H1 (cell line): ENCODE results near the gene CHRNA4. TPM values are rescaled to one million over a fixed set of nuclear protein-coding genes. Genes with fewer than 3 reads are reported as not detected.

Experiments
- CTCF ChIA-PET: fragments of 300-600 bp; sonication (Branson Sonifier 250); formaldehyde crosslinking; loops from one replicate; lab custom pipeline; 2021; ENCODE audit not compliant: partially characterized antibody; lab: Charles Lee
- POLR2A ChIA-PET: fragments of 300-600 bp; sonication (Branson Sonifier 250); formaldehyde crosslinking; loops from one replicate; lab custom pipeline; 2021; ENCODE audit warnings: inconsistent platforms; ENCODE audit not compliant: partially characterized antibody; lab: Charles Lee
- DNase-seq, 2 experiments: peaks; one replicate each; pipeline versions ENCODE4 v3.0.0 to v3.0.0-alpha.2; 2010 to 2022; ENCODE audit warnings: low spot score in 2 of 2, low read depth in 1 of 2, mixed read lengths in 1 of 2
- FAIRE-seq: peaks from 2 replicates; lab custom pipeline; 2011; peaks lifted over from hg19 to GRCh38; lab: Jason Lieb, UNC
- H2AFZ ChIP-seq: 2 replicates; pipeline ENCODE4 v1.8.1; 2012; ENCODE audit warnings: low read length, inconsistent platforms
- H2AK5ac ChIP-seq: 2 replicates; pipeline ENCODE4 v1.6.1; 2013; ENCODE audit warnings: low read depth, low read length
- H2BK120ac ChIP-seq: replicated peaks from 2 replicates; pipeline ENCODE3; 2013; ENCODE audit warnings: low read depth, low read length, inconsistent platforms
- H2BK12ac ChIP-seq: 2 replicates; pipeline ENCODE4 v1.6.1; 2013; ENCODE audit warnings: low read depth, low read length
- H2BK15ac ChIP-seq: 2 replicates; pipeline ENCODE4 v1.6.1; 2013; ENCODE audit warnings: low read length
- H2BK20ac ChIP-seq: 2 replicates; pipeline ENCODE4 v1.6.1; 2013; ENCODE audit warnings: low read length
- H2BK5ac ChIP-seq: 2 replicates; pipeline ENCODE4 v1.6.1; 2013; ENCODE audit warnings: low read depth, low read length
- H3K14ac ChIP-seq: 2 replicates; pipeline ENCODE4 v1.6.1; 2013; ENCODE audit warnings: inconsistent platforms; ENCODE audit not compliant: insufficient read length
- H3K18ac ChIP-seq: 2 replicates; pipeline ENCODE4 v1.6.1; 2013; ENCODE audit warnings: low read length; ENCODE audit errors: extremely low read depth
- H3K23ac ChIP-seq: 2 replicates; pipeline ENCODE4 v1.6.1; 2013; ENCODE audit warnings: inconsistent platforms; ENCODE audit not compliant: insufficient read length
- H3K23me2 ChIP-seq: 2 replicates; pipeline ENCODE4 v1.6.1; 2013; ENCODE audit warnings: low read depth, low read length
- H3K27ac ChIP-seq: 2 replicates; pipeline ENCODE4 v1.6.1; 2011; ENCODE audit warnings: low read depth, low read length, inconsistent platforms
- H3K27me3 ChIP-seq, 4 experiments: replicated peaks in 1 of 4; 1 replicate in 1 of 4; 2 replicates in 3 of 4; pipeline versions ENCODE4 v1.6.1 to v1.8.1; 2011 to 2013; ENCODE audit warnings: low read length in 3 of 4, mild to moderate bottlenecking in 3 of 4, inconsistent platforms in 2 of 4, mixed read lengths in 2 of 4, moderate library complexity in 1 of 4; ENCODE audit not compliant: control insufficient read depth in 3 of 4, insufficient read depth in 3 of 4; ENCODE audit errors: extremely low read depth in 1 of 4
- H3K36me3 ChIP-seq, 4 experiments: 2 replicates each; pipeline versions ENCODE4 v1.6.1 to v1.8.1; 2011 to 2013; ENCODE audit warnings: mild to moderate bottlenecking in 4 of 4, low read length in 3 of 4, moderate library complexity in 2 of 4, control low read depth in 1 of 4, inconsistent platforms in 1 of 4; ENCODE audit not compliant: insufficient read depth in 4 of 4, control insufficient read depth in 2 of 4
- H3K4ac ChIP-seq: replicated peaks from 2 replicates; pipeline ENCODE3; 2013; ENCODE audit warnings: low read length, low read depth, mixed read lengths, inconsistent platforms; ENCODE audit not compliant: insufficient read length
- H3K4me1 ChIP-seq, 4 experiments: replicated peaks in 1 of 4; 1 replicate in 1 of 4; 2 replicates in 3 of 4; pipeline versions ENCODE4 v1.6.1 to v1.8.1; 2011 to 2013; ENCODE audit warnings: low read length in 3 of 4, inconsistent platforms in 2 of 4, mixed read lengths in 1 of 4; ENCODE audit not compliant: insufficient read depth in 4 of 4, control insufficient read depth in 3 of 4
- H3K4me2 ChIP-seq, 2 experiments: 2 replicates each; pipeline versions ENCODE4 v1.6.1 to v1.8.1; 2011 to 2013; ENCODE audit warnings: low read depth in 2 of 2, low read length in 2 of 2, control low read depth in 1 of 2, inconsistent platforms in 1 of 2, mild to moderate bottlenecking in 1 of 2; ENCODE audit not compliant: insufficient read depth in 1 of 2
- H3K4me3 ChIP-seq, 4 experiments: fragments of 200-600, 300-600 bp in 1 of 4; sonication (generic), shearing (Covaris generic), sonication (Bioruptor Twin) in 1 of 4; 2 replicates each; pipeline versions ENCODE4 v1.5.1 to v1.8.1; 2011 to 2016; ENCODE audit warnings: low read length in 4 of 4, low read depth in 3 of 4, control low read depth in 2 of 4, inconsistent platforms in 2 of 4, mild to moderate bottlenecking in 2 of 4, mixed read lengths in 1 of 4, moderate library complexity in 1 of 4; ENCODE audit not compliant: insufficient read depth in 2 of 4; ENCODE audit errors: extremely low read depth in 1 of 4
- H3K56ac ChIP-seq: replicated peaks from 2 replicates; pipeline ENCODE3; 2013; ENCODE audit warnings: low read depth, mild to moderate bottlenecking, mixed read lengths, low read length, inconsistent platforms; ENCODE audit not compliant: insufficient read length
- H3K79me1 ChIP-seq: 2 replicates; pipeline ENCODE4 v1.6.1; 2013; ENCODE audit warnings: low read depth, low read length, control low read depth
- H3K79me2 ChIP-seq, 2 experiments: 2 replicates each; pipeline versions ENCODE4 v1.6.1 to v1.8.1; 2012 to 2013; ENCODE audit warnings: low read length in 2 of 2, mild to moderate bottlenecking in 2 of 2, inconsistent platforms in 1 of 2; ENCODE audit not compliant: insufficient read depth in 2 of 2, control insufficient read depth in 1 of 2
- H3K9ac ChIP-seq, 4 experiments: replicated peaks in 1 of 4; 1 replicate in 1 of 4; 2 replicates in 3 of 4; pipeline versions ENCODE4 v1.6.1 to v1.8.1; 2011 to 2013; ENCODE audit warnings: low read depth in 3 of 4, low read length in 3 of 4, control low read depth in 2 of 4, mild to moderate bottlenecking in 2 of 4, moderate library complexity in 2 of 4, inconsistent platforms in 1 of 4; ENCODE audit errors: extremely low read depth in 1 of 4
- H3K9me3 ChIP-seq, 2 experiments: 2 replicates each; pipeline versions ENCODE4 v1.6.1 to v1.8.1; 2012 to 2013; ENCODE audit warnings: mild to moderate bottlenecking in 2 of 2, moderate library complexity in 2 of 2, control low read depth in 1 of 2, inconsistent platforms in 1 of 2, low read depth in 1 of 2, low read length in 1 of 2, mixed read lengths in 1 of 2; ENCODE audit not compliant: insufficient read depth in 2 of 2
- H4K20me1 ChIP-seq, 2 experiments: replicated peaks in 1 of 2; 2 replicates each; pipeline versions ENCODE3 to v1.8.1; 2011 to 2013; ENCODE audit warnings: inconsistent platforms in 2 of 2, low read length in 2 of 2, mild to moderate bottlenecking in 1 of 2; ENCODE audit not compliant: insufficient read depth in 2 of 2, control insufficient read depth in 1 of 2
- H4K5ac ChIP-seq: 2 replicates; pipeline ENCODE4 v1.6.1; 2013; ENCODE audit warnings: low read length, low read depth, mixed read lengths, inconsistent platforms; ENCODE audit not compliant: insufficient read length
- H4K8ac ChIP-seq: 2 replicates; pipeline ENCODE4 v1.8.0; 2013; ENCODE audit warnings: mild to moderate bottlenecking, moderate library complexity, low read length, inconsistent platforms; ENCODE audit not compliant: insufficient read depth; ENCODE audit errors: extremely low read depth
- H4K91ac ChIP-seq: replicated peaks from 2 replicates; pipeline ENCODE3; 2013; ENCODE audit warnings: low read length, mixed read lengths, inconsistent platforms; ENCODE audit not compliant: insufficient read length
- BRCA1 ChIP-seq: IDR thresholded peaks from 2 replicates; pipeline ENCODE4 v1.6.1; 2012; ENCODE audit warnings: low read depth, low read length, improper control_type of control experiment
- CEBPB ChIP-seq: IDR thresholded peaks from 2 replicates; pipeline ENCODE4 v1.6.1; 2012; ENCODE audit warnings: low read depth, low read length
- CHD1 ChIP-seq: IDR thresholded peaks from 2 replicates; pipeline ENCODE4 v1.6.1; 2012; ENCODE audit warnings: low read depth, low read length, improper control_type of control experiment
- CTCF ChIP-seq, 3 experiments: IDR thresholded peaks; 1 replicate in 2 of 3; 2 replicates in 1 of 3; pipeline versions ENCODE4 v1.5.1 to v1.6.1; 2011; ENCODE audit warnings: low read length in 3 of 3, mild to moderate bottlenecking in 3 of 3, inconsistent platforms in 2 of 3, low read depth in 1 of 3, moderate library complexity in 1 of 3; ENCODE audit not compliant: insufficient read depth in 1 of 3; ENCODE audit errors: control extremely low read depth in 1 of 3
- GTF2F1 ChIP-seq: IDR thresholded peaks from 2 replicates; pipeline ENCODE4 v1.6.1; 2012; ENCODE audit warnings: low read depth, low read length, improper control_type of control experiment, borderline replicate concordance
- HDAC6 ChIP-seq: IDR thresholded peaks from one replicate; pipeline ENCODE4 v1.7.1; 2012; ENCODE audit warnings: low read depth, mild to moderate bottlenecking, inconsistent platforms, low read length, moderate library complexity
- KDM5A ChIP-seq: fragments of 200-600 bp; IDR thresholded peaks from 2 replicates; pipeline ENCODE4 v1.7.1; 2012; ENCODE audit warnings: mild to moderate bottlenecking, low read length, inconsistent platforms, mixed read lengths
- MAFK ChIP-seq: IDR thresholded peaks from 2 replicates; pipeline ENCODE4 v1.6.1; 2012; ENCODE audit warnings: low read depth, mild to moderate bottlenecking, improper control_type of control experiment, low read length
- RBBP5 ChIP-seq: IDR thresholded peaks from 2 replicates; pipeline ENCODE4 v1.7.1; 2012; ENCODE audit warnings: low read depth, mild to moderate bottlenecking, inconsistent platforms, low read length, moderate library complexity, borderline replicate concordance
- RXRA ChIP-seq: IDR thresholded peaks from 2 replicates; pipeline ENCODE4 v1.6.1; 2011; ENCODE audit warnings: low read depth, mild to moderate bottlenecking, low read length, moderate library complexity; ENCODE audit not compliant: insufficient read depth
- SAP30 ChIP-seq: fragments of 300-600 bp; sonication (generic); IDR thresholded peaks from 2 replicates; pipeline ENCODE4 v1.7.1; 2012; ENCODE audit warnings: low read length, moderate library complexity, mild to moderate bottlenecking, inconsistent platforms; ENCODE audit not compliant: insufficient read depth, insufficient replicate concordance
- TBP ChIP-seq: IDR thresholded peaks from 2 replicates; pipeline ENCODE4 v1.6.1; 2011; ENCODE audit warnings: low read depth, low read length, improper control_type of control experiment
- WGBS, 2 experiments: shearing (Covaris generic) in 1 of 2; methylation state at CpG; one replicate each; pipeline versions ENCODE4 v1.1.6 to v1.1.7; 2013 to 2015; ENCODE audit warnings: low lambda C conversion rate in 2 of 2, mixed read lengths in 2 of 2, inconsistent platforms in 1 of 2, low coverage in 1 of 2, missing lambda C conversion rate in 1 of 2; ENCODE audit not compliant: insufficient replicate concordance in 2 of 2, insufficient coverage in 1 of 2, insufficient read length in 1 of 2; ENCODE audit errors: extremely low coverage in 1 of 2, missing lambda C conversion rate in 1 of 2; 5-methylcytosine and 5-hydroxymethylcytosine counted together
- polyA plus RNA-seq, 7 experiments: library from polyadenylated mRNA; depleted of rRNA in 3 of 7; stranded (reverse) in 5 of 7; unstranded in 2 of 7; fragments of >200 nt in 5 of 7; fragments of 200-250 nt in 2 of 7; gene quantifications; 1 replicate in 5 of 7; 2 replicates in 1 of 7; 4 replicates in 1 of 7; pipeline versions ENCODE4 v1.2.1 to v1.2.3, GENCODE V29; 2011 to 2013; ENCODE audit warnings: missing spikeins in 2 of 7, mixed read lengths in 2 of 7
- total RNA-seq: library from RNA; stranded (reverse); fragmentation: NEBNext Ultra II Directional; extraction: Animal tissue kit (Norgen Biotek cat#: 25700); gene quantifications from 2 replicates; pipeline ENCODE4 v1.2.1, GENCODE V29; 2021

The CHRNA4 gene
- total and polyA plus RNA-seq, 2 of the 8 experiments (the other 6 are each of a cell fraction or from before 2014, with no cell fraction given): 4.3 to 5.7 TPM

- Histone ChIP-seq H2BK5ac (no peak overlapping the region), H3K9ac (no peak overlapping the region), H2BK20ac (no peak overlapping the region), H3K4me3 (no peak overlapping the region), H2BK12ac (no peak overlapping the region), H2BK120ac (no peak overlapping the region), H2BK15ac (no peak overlapping the region), H3K27me3 (no peaks in the 10 kb centered on the region), H3K79me1 (no peaks in the 10 kb centered on the region), H4K5ac (no peak overlapping the region), H2AFZ (no peak overlapping the region), H3K18ac (no peak overlapping the region), H2AK5ac (no peak overlapping the region), H3K36me3 (no peaks in the 10 kb centered on the region), H3K23ac (no peak overlapping the region), H3K79me2 (no peaks in the 10 kb centered on the region), H3K4me2 (no peak overlapping the region), H3K56ac (no peak overlapping the region), H3K23me2 (no peaks in the 10 kb centered on the region), H3K14ac (no peak overlapping the region), H4K8ac (no peak overlapping the region), H4K20me1 (no peaks in the 10 kb centered on the region), H3K4ac (no peak overlapping the region), H3K9me3 (peaks cover 0 to 5% of the 10 kb centered on the region in 2 experiments; a peak in 1 of 4 replicates), H3K4me1 (no peaks in the 10 kb centered on the region; a peak in 1 of 7 replicates), H3K27ac (no peak overlapping the region), H4K91ac (no peak overlapping the region)
- DNase-seq (no peak), FAIRE-seq (no peak)
- CTCF ChIA-PET: interaction anchor here (1.5 kb wide), 1 partner anchor 57 kb away, joined by 6 read pairs; no protein-coding TSS in a partner anchor
- POLR2A ChIA-PET: interaction anchor here (0.9 kb wide), 1 partner anchor 26 kb away, joined by 3 read pairs; no protein-coding TSS in a partner anchor
- WGBS, 2 experiments: 98% methylated on average over 5 of the region's 10 CpGs; no CpG with 5 or more reads in 1 of the 2 experiments
- TF ChIP-seq BRCA1 (no peak), CEBPB (no peak), SAP30 (no peak), GTF2F1 (no peak), CTCF (IDR thresholded peaks at IDR 0.05; ENCODE audit: control extremely low read depth in 1 of 3, insufficient read depth in 1 of 3, low read depth in 1 of 3, low read length in 3 of 3) (no peak), RBBP5 (no peak), TBP (no peak), KDM5A (no peak), HDAC6 (no peak), CHD1 (no peak), RXRA (no peak), MAFK (no peak)
Observed at GRCh38 chr20:63325021-63325471, 36.1 kb downstream of the CHRNA4 start.
